Activated CD4-positive, alpha-beta memory T cell treated with anti-CD3 and anti-CD28 coated beads, Interleukin-2, amount 10 ng/mL, durations not matched to agents 7 days and 5 days (primary cell): Measurements from ENCODE around the gene PPP2R5C. TPM values are rescaled to one million over a fixed set of nuclear protein-coding genes. Genes with fewer than 3 reads are reported as not detected.

Experiments
- CTCF ChIA-PET: fragments of 350-600 bp; sonication (Branson Sonifier 250); formaldehyde crosslinking; loops from one replicate; lab custom pipeline; 2021; ENCODE audit warnings: antibody characterized with exemption, inconsistent platforms; lab: Charles Lee
- POLR2A ChIA-PET: fragments of 350-600 bp; sonication (Branson Sonifier 250); formaldehyde crosslinking; loops from one replicate; lab custom pipeline; 2021; ENCODE audit warnings: antibody characterized with exemption; lab: Charles Lee
- DNase-seq: peaks from one replicate; pipeline ENCODE4 v3.0.0-alpha.2; 2020
- H3K27ac Mint-ChIP-seq: one replicate; pipeline ENCODE4 v1.8.0; 2021; ENCODE audit warnings: mild to moderate bottlenecking, mixed read lengths
- H3K27me3 Mint-ChIP-seq: one replicate; pipeline ENCODE4 v1.8.0; 2021; ENCODE audit warnings: mixed read lengths
- H3K36me3 Mint-ChIP-seq: one replicate; pipeline ENCODE4 v1.8.0; 2021; ENCODE audit warnings: low read depth, mixed read lengths
- H3K4me1 Mint-ChIP-seq: one replicate; pipeline ENCODE4 v1.8.0; 2021; ENCODE audit warnings: mixed read lengths
- H3K4me3 Mint-ChIP-seq: one replicate; pipeline ENCODE4 v1.8.0; 2021; ENCODE audit warnings: mild to moderate bottlenecking, mixed read lengths
- H3K9me3 Mint-ChIP-seq: one replicate; pipeline ENCODE4 v1.8.0; 2021; ENCODE audit warnings: mixed read lengths
- total RNA-seq, 2 experiments: library from RNA; stranded (reverse); gene quantifications; one replicate each; pipeline ENCODE4 v1.2.3, GENCODE V29; 2021

PPP2R5C gene
- total RNA-seq, 2 experiments from 2014 or later = 338 to 348 TPM

DNA sequence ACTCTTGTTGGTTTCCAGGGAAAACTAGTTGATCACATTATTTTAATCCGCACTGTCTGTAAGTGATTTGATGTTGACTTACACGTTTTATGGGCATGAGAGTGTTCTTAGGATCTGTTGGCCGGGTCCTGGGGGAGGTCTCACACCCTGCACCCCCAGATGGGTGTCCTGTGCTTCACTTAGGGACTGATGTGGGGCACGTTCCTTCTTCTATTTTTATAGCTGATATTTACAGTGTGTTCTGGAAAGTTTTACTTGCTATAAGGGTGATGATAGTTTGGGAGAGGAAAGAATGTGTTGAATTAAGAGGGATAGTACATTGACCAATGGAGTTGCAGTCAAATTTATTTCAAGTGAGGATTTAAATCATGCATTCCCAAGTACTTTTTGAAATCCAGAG lies 106.3 kb downstream of the PPP2R5C start:
- no peak for DNase-seq
- H3K27me3 Mint-ChIP-seq = no peaks in the 10 kb centered on the region

DNA sequence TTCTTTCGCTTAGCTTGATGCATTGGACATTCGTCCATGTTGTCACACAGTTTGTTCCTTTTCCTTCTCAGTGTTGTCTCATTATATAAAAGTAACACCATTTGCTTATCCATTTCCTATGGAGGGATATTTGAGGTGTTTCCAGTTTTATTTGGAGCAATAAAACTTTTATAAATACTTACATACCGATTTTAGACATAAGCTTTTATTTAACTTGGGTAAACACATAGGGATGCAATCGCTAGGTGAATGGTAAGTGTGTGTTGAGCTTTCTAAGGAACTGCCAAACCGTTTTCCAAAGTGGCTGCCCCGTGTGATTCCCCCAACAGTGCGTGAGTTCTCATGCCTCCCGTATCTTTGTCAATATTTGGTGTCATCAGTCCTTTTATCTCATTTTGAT lies 107.7 kb downstream of the PPP2R5C start:
- ChIA-PET POLR2A (no interaction called here), CTCF (interaction anchor here (0.8 to 1.1 kb wide), 3 partner anchors 11 to 98 kb away, joined by 3 read pairs; no protein-coding TSS in a partner anchor)
- peaks cover 25% of the 10 kb centered on the region for H3K4me1 Mint-ChIP-seq
- no peak overlapping the region for H3K27ac Mint-ChIP-seq
- DNase-seq = no peak
- no peaks in the 10 kb centered on the region for H3K9me3 Mint-ChIP-seq
- peaks cover 46% of the 10 kb centered on the region for H3K36me3 Mint-ChIP-seq
- no peaks in the 10 kb centered on the region for H3K27me3 Mint-ChIP-seq
- no peak overlapping the region for H3K4me3 Mint-ChIP-seq

More for the DNA sequence above, 106.3 kb downstream of the PPP2R5C start:
- Mint-ChIP-seq H3K36me3 (peaks cover 42% of the 10 kb centered on the region), H3K9me3 (no peaks in the 10 kb centered on the region), H3K4me1 (peaks cover 16% of the 10 kb centered on the region), H3K27ac (no peak overlapping the region), H3K4me3 (no peak overlapping the region)
- ChIA-PET POLR2A (interaction anchor here (0.8 kb wide), 1 partner anchor 18 kb away, joined by 4 read pairs; no protein-coding TSS in a partner anchor), CTCF (interaction anchor here (0.5 kb wide), 1 partner anchor 9 kb away, joined by 3 read pairs; no protein-coding TSS in a partner anchor)

DNA sequence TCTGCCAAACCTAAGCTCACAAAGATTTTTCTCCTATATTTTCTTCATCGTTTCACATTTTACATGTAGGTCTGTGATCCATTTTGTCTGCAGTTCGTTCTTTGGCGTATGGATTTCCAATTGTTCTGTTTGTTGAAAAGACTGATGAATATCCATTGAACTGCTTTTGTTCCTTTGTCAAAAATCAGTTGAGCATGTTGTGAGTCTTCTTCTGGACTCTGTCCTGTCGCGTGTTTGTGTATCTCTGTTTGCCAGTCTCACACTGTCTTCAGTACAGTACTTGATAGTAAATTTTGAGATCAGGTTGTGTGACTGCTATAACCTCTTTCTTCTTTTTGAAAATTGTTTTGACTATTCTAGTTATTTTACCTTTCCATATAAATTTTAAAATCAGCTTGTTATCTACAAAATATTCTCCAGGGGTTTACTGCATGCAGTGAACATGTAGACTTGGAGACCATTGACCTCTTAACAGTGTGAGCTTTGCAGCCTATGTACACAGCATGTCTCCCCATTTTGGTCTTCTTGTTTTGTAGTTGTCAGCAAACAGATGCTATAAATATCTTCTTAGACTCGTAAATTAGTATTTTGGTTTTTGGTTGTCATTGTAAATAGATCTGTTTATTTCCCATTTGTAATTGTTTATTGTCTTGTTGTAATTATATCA lies 108.9 kb downstream of the PPP2R5C start:
- H3K4me1 Mint-ChIP-seq = peaks cover 32% of the 10 kb centered on the region
- no peak overlapping the region for H3K4me3 Mint-ChIP-seq
- H3K27ac Mint-ChIP-seq = no peak overlapping the region
- no peaks in the 10 kb centered on the region for H3K9me3 Mint-ChIP-seq
- peaks cover 38% of the 10 kb centered on the region for H3K36me3 Mint-ChIP-seq
- DNase-seq = no peak
- H3K27me3 Mint-ChIP-seq = no peaks in the 10 kb centered on the region
- CTCF ChIA-PET = interaction anchor here (1.1 to 1.2 kb wide), 2 partner anchors 10 to 99 kb away, joined by 3 to 7 read pairs; no protein-coding TSS in a partner anchor
- POLR2A ChIA-PET = no interaction called here

DNA sequence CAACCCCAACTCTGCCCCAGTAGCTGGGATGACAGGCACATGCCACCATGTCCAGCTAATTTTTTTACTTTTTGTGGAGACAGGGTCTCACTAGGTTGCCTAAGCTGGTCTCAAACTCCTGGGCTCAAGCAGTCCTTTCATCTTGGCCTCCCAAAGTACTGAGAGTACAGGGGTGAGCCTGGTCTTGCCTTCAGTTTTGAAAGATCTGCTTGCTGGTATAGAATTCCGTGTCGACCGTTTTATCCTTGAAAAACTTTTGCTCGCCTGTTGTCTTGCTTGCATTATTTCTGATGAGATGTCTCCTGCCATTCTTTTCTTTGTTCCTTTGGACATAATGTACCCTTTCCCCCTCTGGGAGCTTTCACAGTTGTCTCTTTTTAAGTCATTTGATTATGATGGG lies 110.8 kb downstream of the PPP2R5C start:
- no peak for DNase-seq
- Mint-ChIP-seq H3K27me3 (no peaks in the 10 kb centered on the region), H3K9me3 (no peaks in the 10 kb centered on the region), H3K4me3 (no peak overlapping the region), H3K4me1 (peaks cover 50% of the 10 kb centered on the region), H3K36me3 (peaks cover 36% of the 10 kb centered on the region), H3K27ac (no peak overlapping the region)
- CTCF ChIA-PET = interaction anchor here (0.7 to 1.1 kb wide), 2 partner anchors 26 to 134 kb away, joined by 3 to 4 read pairs; no protein-coding TSS in a partner anchor
- POLR2A ChIA-PET = no interaction called here

DNA sequence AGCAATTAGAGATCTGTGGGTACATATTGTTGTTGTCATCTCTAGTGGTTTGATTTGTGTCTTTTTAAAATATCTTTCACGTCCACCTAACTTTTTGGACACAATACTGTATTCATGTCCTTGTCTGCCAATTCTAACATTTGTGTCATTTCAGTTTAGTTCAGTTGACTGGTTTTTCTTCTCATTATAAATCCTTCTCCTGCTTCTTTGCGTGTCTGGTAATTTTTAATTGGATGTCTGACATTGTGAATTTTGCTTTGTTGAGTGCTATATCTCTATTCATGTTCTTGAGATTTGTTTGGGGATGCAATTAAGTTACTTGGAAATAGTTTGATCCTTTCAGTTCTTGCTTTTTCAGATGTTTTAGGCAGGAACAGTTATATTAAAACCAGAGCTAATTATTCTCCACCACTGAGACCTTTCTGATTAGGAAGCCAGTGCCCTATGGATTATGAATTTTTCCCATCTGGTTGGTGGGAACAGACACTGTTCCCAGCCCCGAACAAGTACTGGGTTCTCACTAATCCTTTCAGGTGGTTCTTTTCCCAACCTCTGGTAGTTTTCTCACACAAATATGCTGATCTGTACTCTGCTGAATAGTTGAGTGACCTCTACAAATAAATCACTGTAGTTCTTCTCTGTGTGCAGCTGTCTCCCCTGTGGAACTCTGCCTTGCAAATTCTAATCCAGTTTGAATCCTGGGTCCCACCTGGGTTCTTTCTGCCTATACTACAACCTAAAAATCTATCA lies 111.7 kb downstream of the PPP2R5C start:
- peaks cover 43% of the 10 kb centered on the region for H3K36me3 Mint-ChIP-seq
- POLR2A ChIA-PET = interaction anchor here (0.9 kb wide), 1 partner anchor 14 kb away, joined by 3 read pairs; no protein-coding TSS in a partner anchor

DNA sequence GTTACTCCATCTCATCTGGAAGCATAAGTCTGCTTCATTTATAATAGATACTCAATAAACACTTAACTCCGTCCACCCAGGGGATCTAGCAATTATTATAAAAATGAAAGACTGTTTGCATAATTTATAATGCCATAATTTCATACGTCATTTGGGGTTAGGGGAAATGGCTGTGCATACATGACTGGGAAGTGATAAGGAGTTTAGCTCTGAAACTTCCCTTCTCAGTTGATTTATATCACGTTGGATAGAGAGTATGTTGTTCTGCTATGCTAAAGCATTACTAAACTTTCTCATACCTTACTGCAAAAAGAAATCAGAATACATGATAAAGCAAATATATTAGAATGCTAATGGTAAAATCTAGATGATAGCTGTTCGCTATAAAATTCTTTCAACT lies 112.5 kb downstream of the PPP2R5C start:
- ChIA-PET POLR2A (interaction anchor here (0.9 to 1.5 kb wide), 3 partner anchors 9 to 59 kb away, joined by 3 to 4 read pairs (median 3); no protein-coding TSS in a partner anchor), CTCF (interaction anchor here (1.0 kb wide), 1 partner anchor 28 kb away, joined by 3 read pairs; no protein-coding TSS in a partner anchor)
- no peak overlapping the region for H3K4me3 Mint-ChIP-seq
- DNase-seq = no peak
- H3K27me3 Mint-ChIP-seq = no peaks in the 10 kb centered on the region
- H3K27ac Mint-ChIP-seq = no peak overlapping the region
- H3K9me3 Mint-ChIP-seq = no peaks in the 10 kb centered on the region
- H3K4me1 Mint-ChIP-seq = peaks cover 65% of the 10 kb centered on the region
- peaks cover 43% of the 10 kb centered on the region for H3K36me3 Mint-ChIP-seq

More for the DNA sequence above, 111.7 kb downstream of the PPP2R5C start:
- H3K27me3 Mint-ChIP-seq = no peaks in the 10 kb centered on the region
- H3K9me3 Mint-ChIP-seq = no peaks in the 10 kb centered on the region
- CTCF ChIA-PET = no interaction called here
- no peak overlapping the region for H3K27ac Mint-ChIP-seq
- no peak overlapping the region for H3K4me3 Mint-ChIP-seq
- DNase-seq = no peak
- H3K4me1 Mint-ChIP-seq = peaks cover 57% of the 10 kb centered on the region

DNA sequence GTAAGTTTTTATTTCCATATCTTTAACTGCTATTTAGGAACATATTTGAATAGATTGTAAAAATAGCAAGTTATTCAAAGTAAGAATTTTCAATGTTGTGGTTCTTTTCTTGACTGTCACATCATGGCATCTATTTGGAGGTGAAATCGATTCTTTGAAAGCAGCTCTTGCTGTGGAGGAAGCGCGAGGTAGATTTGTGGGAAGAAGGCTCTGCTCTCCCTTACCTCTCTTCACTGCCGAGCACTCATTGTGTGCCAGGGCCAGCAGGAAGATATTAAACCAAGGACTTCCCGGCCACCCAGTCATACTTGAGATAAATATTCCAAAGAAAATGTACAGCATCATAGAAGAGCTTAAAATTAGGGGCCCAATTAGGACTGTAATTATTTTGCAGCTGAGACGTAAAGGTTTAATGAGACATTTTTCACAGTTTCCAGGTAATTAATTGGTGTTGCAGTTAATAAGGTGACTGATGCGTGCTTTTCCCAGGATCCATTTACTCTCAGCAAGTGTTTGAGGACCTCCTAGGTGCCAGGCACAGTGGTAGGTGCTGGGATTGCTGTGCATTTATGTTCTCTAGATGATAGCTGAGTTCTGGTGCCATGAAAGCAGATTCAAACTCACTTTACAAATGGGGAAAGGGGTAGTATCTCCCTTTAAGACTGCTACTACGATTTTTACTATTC lies 113.7 kb downstream of the PPP2R5C start:
- no peaks in the 10 kb centered on the region for H3K9me3 Mint-ChIP-seq
- CTCF ChIA-PET = interaction anchor here (0.5 to 1.5 kb wide), 7 partner anchors 16 to 821 kb away, joined by 3 to 5 read pairs (median 3); no protein-coding TSS in a partner anchor
- H3K36me3 Mint-ChIP-seq = peaks cover 48% of the 10 kb centered on the region
- no peaks in the 10 kb centered on the region for H3K27me3 Mint-ChIP-seq
- DNase-seq = no peak
- H3K4me3 Mint-ChIP-seq = peak overlapping the region; percentile 23
- POLR2A ChIA-PET = interaction anchor here (0.9 to 2.6 kb wide), 9 partner anchors 10 to 65 kb away, joined by 3 to 14 read pairs (median 4); no protein-coding TSS in a partner anchor
- H3K4me1 Mint-ChIP-seq = peaks cover 76% of the 10 kb centered on the region
- peak overlapping the region; percentile 70 for H3K27ac Mint-ChIP-seq

DNA sequence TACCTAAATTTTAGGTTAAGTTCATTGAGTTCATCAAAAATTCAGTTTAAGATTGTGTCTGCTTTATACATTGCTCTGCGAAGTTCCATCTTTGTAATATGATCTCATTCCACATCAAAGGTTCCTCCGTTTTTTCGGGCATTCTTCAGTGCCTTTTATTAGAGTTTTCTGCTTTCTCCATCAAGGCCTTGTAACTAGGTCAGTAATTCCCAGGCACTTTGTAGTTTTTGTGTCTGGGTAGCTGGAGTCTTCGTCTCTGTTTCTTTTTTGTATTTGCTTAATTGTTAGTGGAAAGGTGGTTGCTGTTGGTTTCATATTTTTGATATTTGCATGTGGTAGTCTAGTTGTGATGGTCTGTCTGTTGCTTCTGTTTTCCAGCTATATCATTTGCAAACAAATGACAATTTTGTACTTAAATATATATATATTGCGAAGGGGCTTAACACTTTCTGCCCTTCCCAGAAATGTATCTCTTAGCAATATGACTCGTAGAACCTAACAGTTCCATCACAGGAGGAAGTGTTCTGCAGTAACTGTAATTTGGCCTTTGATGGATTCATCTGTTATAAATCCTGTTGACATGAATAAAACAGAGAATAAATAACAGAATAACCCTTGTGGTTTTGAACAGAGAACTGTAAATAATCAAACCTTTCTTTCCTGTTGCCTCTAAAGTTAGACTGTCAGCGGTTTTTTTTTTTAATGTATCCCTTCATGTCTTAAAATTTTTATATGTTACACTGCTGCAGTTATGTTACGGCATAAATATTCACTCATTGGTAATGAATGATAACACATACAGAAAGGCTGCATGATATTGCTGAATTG lies 114.4 kb downstream of the PPP2R5C start:
- peak overlapping the region; percentile 70 for H3K27ac Mint-ChIP-seq
- ChIA-PET CTCF (interaction anchor here (0.5 to 1.5 kb wide), 5 partner anchors 17 to 820 kb away, joined by 3 to 5 read pairs (median 3); no protein-coding TSS in a partner anchor), POLR2A (interaction anchor here (0.9 to 2.6 kb wide), 8 partner anchors 17 to 66 kb away, joined by 3 to 14 read pairs (median 4); no protein-coding TSS in a partner anchor)
- peaks cover 72% of the 10 kb centered on the region for H3K4me1 Mint-ChIP-seq
- peak overlapping the region; percentile 44 for H3K4me3 Mint-ChIP-seq
- no peaks in the 10 kb centered on the region for H3K9me3 Mint-ChIP-seq
- peaks cover 47% of the 10 kb centered on the region for H3K36me3 Mint-ChIP-seq
- no peaks in the 10 kb centered on the region for H3K27me3 Mint-ChIP-seq
- DNase-seq = no peak

DNA sequence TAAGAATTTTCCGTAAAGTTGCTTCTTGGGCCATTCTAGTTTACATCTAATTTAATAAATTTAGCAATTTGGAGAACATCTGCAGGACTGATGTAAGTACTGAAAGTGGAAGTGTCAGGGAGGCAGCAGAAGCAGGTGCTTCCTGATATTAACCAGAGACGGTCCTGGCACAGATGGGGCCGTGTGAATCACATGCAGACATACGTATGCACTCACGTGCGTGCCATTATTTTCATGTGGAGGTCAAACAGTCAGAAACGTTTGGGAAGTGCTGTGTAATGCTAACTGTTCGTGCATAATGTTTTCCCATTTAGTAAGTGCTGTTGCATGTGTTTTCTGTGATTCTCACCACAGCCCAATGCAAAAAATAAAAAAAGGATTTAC lies 115.0 kb downstream of the PPP2R5C start:
- ChIA-PET CTCF (interaction anchor here (0.7 to 2.3 kb wide), 3 partner anchors 8 to 106 kb away, joined by 3 to 7 read pairs (median 5); no protein-coding TSS in a partner anchor), POLR2A (interaction anchor here (0.9 to 3.5 kb wide), 5 partner anchors 49 to 62 kb away, joined by 4 to 19 read pairs (median 8); no protein-coding TSS in a partner anchor)
- Mint-ChIP-seq H3K4me3 (peak overlapping the region; percentile 44), H3K27me3 (no peaks in the 10 kb centered on the region), H3K36me3 (peaks cover 48% of the 10 kb centered on the region), H3K27ac (peak overlapping the region; percentile 61), H3K9me3 (no peaks in the 10 kb centered on the region), H3K4me1 (peaks cover 69% of the 10 kb centered on the region)
- DNase-seq = peak; percentile 73

DNA sequence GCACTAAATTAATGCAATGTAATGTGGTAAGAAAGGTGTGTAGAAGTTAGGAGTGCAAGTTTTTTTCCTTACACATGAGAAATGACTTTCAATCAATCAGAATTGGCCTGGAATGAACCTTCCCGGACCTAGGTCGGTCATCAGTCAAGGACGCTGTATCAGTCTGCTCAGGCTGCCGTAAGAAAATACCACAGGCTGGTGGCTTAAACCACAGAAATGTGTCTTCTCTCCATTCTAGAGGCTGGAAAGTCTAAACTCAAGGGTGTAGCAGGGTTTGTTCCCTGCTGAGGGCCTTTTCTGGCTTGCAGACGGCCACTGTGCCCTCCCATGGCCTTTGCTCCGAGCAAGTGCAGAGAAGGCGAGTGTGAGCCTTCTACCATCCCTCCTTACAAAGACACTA lies 116.3 kb downstream of the PPP2R5C start:
- Mint-ChIP-seq H3K27ac (peak overlapping the region; percentile 31), H3K36me3 (peaks cover 55% of the 10 kb centered on the region), H3K9me3 (no peaks in the 10 kb centered on the region), H3K4me3 (no peak overlapping the region), H3K27me3 (no peaks in the 10 kb centered on the region), H3K4me1 (peaks cover 65% of the 10 kb centered on the region)
- no peak for DNase-seq
- CTCF ChIA-PET = interaction anchor here (2.3 kb wide), 1 partner anchor 107 kb away, joined by 7 read pairs; no protein-coding TSS in a partner anchor
- POLR2A ChIA-PET = interaction anchor here (1.2 to 3.5 kb wide), 3 partner anchors 54 to 156 kb away, joined by 4 to 19 read pairs (median 5); no protein-coding TSS in a partner anchor

DNA sequence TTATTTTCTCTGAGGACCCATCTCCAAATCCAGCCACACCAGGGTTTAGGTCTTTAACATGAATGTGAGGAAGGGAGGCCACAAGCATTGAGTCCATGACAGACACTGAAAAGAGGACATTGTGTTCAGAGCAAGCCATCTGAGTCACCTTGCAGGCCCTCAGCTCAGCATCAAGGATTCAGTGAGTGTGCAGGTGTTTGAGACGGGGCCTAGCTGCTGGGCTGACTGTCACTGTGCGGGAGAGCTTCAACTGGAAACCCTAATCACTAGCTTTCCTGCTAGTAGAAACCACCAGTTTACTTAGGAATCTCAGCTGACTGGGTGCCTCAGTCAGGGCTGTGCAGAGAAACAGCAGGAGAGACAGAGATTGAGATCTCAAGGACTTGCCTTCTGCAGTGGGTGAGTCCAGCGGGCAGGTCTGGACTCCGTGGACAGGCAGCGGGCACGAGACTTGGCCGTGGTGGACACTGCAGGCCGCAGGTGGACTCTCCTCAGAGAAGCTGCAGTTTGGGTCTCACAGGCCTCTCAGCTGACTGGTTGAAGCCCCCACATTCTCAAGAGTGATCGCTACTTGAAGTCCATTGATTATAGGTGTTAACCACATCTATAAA lies 116.8 kb downstream of the PPP2R5C start:
- ChIA-PET CTCF (interaction anchor here (2.3 kb wide), 1 partner anchor 107 kb away, joined by 7 read pairs; no protein-coding TSS in a partner anchor), POLR2A (interaction anchor here (1.2 to 3.5 kb wide), 4 partner anchors 9 to 157 kb away, joined by 3 to 19 read pairs (median 4); no protein-coding TSS in a partner anchor)
- DNase-seq = no peak
- Mint-ChIP-seq H3K27ac (peak overlapping the region; percentile 35), H3K9me3 (no peaks in the 10 kb centered on the region), H3K4me3 (no peak overlapping the region), H3K4me1 (peaks cover 63% of the 10 kb centered on the region), H3K27me3 (no peaks in the 10 kb centered on the region), H3K36me3 (peaks cover 55% of the 10 kb centered on the region)
